ENCODE measurements around the gene FTSJ1.
"Not testable (repeated sequence)": the region's sequence is repeated elsewhere in the genome, so short reads cannot be mapped to it uniquely, and the experiment has no call there.

FTSJ1 gene

DNA sequence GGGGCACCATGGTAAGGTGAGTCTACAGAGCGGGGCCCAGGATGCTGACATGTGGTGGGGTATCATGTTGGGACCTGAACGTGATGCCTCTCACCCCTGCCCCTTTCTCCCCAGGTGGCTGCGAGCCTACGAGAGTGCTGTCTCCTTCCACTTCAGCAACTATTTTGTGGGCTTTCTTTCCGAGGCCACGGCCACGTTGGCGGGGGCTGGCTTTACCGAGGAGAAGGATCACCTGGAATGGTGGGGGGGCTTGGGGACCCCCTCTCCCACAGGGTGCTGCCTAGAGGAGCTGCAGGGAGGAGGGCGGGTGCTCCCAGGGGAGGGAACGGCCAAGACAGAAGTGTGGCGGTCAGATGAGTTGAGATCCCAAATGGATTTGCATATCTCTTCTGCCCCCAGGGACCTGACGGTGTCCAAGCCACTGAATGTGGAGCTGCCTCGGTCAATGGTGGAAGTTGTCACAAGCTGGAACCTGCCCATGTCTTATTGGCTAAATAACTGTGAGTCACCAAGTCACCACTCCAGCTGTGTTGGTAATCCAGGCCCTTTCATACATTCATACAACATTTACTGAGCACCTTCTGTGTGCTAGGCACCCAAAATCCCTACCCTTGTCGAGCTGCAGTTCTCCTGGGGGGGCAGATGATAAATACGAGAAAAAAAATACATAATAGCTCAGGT is 38.3 kb downstream of the FTSJ1 start:
- Histone ChIP-seq H3K27me3 (no peaks in the 10 kb centered on the region), H3K27ac (no peak overlapping the region), H3K4me1 (ENCODE audit: control insufficient read depth in 1 of 2, insufficient read depth in 1 of 2, low read depth in 1 of 2, low read length in 1 of 2) (peaks cover 4 to 5% of the 10 kb centered on the region in 2 experiments), H3K36me3 (no peaks in the 10 kb centered on the region), H3K9me3 (no peaks in the 10 kb centered on the region), H3K4me3 (ENCODE audit: low read depth in 1 of 2, low read length in 1 of 2) (no peak overlapping the region)
- TF ChIP-seq, protein P1, sequence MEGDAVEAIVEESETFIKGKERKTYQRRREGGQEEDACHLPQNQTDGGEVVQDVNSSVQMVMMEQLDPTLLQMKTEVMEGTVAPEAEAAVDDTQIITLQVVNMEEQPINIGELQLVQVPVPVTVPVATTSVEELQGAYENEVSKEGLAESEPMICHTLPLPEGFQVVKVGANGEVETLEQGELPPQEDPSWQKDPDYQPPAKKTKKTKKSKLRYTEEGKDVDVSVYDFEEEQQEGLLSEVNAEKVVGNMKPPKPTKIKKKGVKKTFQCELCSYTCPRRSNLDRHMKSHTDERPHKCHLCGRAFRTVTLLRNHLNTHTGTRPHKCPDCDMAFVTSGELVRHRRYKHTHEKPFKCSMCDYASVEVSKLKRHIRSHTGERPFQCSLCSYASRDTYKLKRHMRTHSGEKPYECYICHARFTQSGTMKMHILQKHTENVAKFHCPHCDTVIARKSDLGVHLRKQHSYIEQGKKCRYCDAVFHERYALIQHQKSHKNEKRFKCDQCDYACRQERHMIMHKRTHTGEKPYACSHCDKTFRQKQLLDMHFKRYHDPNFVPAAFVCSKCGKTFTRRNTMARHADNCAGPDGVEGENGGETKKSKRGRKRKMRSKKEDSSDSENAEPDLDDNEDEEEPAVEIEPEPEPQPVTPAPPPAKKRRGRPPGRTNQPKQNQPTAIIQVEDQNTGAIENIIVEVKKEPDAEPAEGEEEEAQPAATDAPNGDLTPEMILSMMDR (IDR thresholded peaks at IDR 0.05) = no peak

DNA sequence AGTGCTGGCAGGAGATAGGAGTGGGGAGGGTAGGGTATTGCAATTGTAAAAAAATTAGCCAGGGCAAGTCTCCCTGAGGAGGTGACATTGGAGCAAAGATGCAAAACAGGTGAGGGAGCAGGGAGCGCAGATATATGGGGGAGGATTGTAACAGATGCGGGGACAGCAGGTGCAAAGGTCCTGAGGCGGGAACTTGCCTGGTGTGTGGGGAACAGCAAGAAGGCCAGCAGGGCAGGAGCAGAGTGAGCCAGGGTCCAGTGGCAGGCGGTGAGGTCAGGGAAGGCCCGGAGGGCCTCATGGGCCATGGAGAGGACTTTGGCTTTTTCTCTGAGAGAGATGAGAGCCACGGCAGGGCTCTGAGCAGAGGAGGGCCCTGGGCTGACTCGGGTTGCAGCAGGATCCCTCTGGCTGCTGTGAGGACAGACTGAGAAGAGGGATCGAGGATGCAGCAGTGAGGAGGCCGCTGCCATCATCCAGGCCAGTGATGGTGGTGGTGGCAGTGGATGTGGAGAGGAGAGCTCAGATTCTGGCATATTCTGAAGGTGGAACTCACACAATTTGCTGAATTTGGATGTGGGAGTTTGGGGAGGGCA is 39.0 kb downstream of the FTSJ1 start:
- peaks cover 0 to 3% of the 10 kb centered on the region in 2 experiments for H3K4me1 ChIP-seq (ENCODE audit: control insufficient read depth in 1 of 2, insufficient read depth in 1 of 2, low read depth in 1 of 2, low read length in 1 of 2)
- TF ChIP-seq, protein P1 (IDR thresholded peaks at IDR 0.05) = no peak
- no peak overlapping the region for H3K4me3 ChIP-seq (ENCODE audit: low read depth in 1 of 2, low read length in 1 of 2)
- H3K27ac ChIP-seq = no peak overlapping the region
- H3K36me3 ChIP-seq = no peaks in the 10 kb centered on the region
- no peaks in the 10 kb centered on the region for H3K9me3 ChIP-seq
- H3K27me3 ChIP-seq = no peaks in the 10 kb centered on the region

DNA sequence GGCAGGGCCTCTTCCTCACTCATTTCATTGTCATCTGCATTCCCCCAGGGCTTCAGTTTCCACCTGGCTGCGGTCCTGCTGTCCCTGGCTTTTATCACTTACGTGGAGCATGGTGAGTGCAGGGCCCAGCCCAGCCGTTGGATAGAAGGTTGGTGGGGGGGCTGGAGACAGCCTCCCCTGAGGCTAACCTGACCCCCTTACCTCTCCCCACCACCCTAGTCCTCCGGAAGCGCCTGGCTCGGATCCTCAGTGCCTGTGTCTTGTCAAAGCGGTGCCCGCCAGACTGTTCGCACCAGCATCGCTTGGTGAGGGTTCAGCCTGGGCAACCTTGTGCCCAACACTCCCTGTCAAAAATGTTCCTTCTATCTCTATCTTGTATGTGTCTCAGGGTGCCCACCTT is 39.8 kb downstream of the FTSJ1 start:
- no peak overlapping the region for H3K4me3 ChIP-seq (ENCODE audit: low read depth in 1 of 2, low read length in 1 of 2)
- H3K9me3 ChIP-seq = no peaks in the 10 kb centered on the region
- peaks cover 0 to 9% of the 10 kb centered on the region in 2 experiments for H3K4me1 ChIP-seq (ENCODE audit: control insufficient read depth in 1 of 2, insufficient read depth in 1 of 2, low read depth in 1 of 2, low read length in 1 of 2)
- TF ChIP-seq, protein P1 (IDR thresholded peaks at IDR 0.05) = no peak
- no peak overlapping the region for H3K27ac ChIP-seq
- H3K36me3 ChIP-seq = no peaks in the 10 kb centered on the region
- H3K27me3 ChIP-seq = no peaks in the 10 kb centered on the region

DNA sequence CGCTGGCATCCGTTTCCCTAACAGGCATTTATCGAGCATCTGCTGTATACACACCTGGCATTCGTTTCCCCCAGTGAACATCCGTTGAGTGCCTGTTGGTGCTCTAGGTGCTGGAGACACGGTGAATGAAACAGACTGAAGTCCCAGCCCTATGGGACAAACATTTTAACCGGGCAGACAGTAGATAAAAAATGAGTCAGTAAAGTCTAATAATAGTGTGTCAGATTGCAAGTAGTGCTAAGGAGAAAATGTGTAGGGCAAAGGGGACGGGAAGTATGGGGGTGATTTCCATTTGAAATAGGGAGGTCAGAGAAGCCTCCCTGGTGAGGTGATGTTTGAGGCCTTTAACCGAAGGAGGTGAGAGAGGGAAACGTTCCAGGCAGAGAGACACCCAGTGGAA is 40.3 kb downstream of the FTSJ1 start:
- no peaks in the 10 kb centered on the region for H3K36me3 ChIP-seq
- H3K4me3 ChIP-seq (ENCODE audit: low read depth in 1 of 2, low read length in 1 of 2) = no peak overlapping the region
- no peaks in the 10 kb centered on the region for H3K9me3 ChIP-seq
- H3K27ac ChIP-seq = no peak overlapping the region
- peaks cover 0 to 13% of the 10 kb centered on the region in 2 experiments for H3K4me1 ChIP-seq (ENCODE audit: control insufficient read depth in 1 of 2, insufficient read depth in 1 of 2, low read depth in 1 of 2, low read length in 1 of 2)
- no peaks in the 10 kb centered on the region for H3K27me3 ChIP-seq
- TF ChIP-seq, protein P1 (IDR thresholded peaks at IDR 0.05) = no peak

DNA sequence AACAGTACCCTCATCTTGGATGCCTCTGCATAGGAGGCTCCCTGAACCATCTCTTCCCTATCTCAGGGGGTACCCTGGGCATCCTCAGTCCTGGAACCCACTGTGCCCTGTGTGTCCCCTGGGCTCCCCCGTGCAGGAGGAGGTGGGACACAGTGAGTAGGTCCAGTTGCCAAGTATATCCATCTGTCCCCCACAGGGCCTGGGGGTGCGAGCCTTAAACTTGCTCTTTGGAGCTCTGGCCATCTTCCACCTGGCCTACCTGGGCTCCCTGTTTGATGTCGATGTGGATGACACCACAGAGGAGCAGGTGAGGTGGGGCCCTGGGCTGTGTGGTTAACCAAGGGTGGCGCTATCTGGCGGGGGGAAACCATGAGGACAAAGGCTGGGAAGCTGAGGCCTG is 41.0 kb downstream of the FTSJ1 start:
- TF ChIP-seq, protein P1 (IDR thresholded peaks at IDR 0.05) = no peak

DNA sequence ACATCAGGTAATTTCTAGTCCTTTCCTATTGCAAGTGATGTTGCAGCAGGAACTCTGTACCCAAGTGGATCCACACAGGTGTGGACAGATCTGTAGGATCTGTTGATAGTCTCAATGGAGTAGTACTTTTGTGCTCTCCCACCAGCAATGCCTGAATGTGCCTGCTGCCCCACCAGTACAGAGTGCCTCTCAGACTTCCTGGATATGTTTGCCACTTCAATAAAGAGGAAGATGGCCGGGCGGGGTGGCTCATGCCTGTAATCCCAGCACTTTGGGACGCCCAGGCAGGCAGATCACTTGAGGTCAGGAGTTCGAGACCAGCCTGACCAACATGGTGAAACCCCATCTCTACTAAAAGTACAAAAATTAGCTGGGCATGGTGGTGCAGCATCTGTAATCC is 43.5 kb downstream of the FTSJ1 start:
- not testable (repeated sequence) for H3K27me3 ChIP-seq; H3K4me3 ChIP-seq (ENCODE audit: low read depth in 1 of 2, low read length in 1 of 2); H3K9me3 ChIP-seq; H3K36me3 ChIP-seq
- H3K4me1 ChIP-seq (ENCODE audit: control insufficient read depth in 1 of 2, insufficient read depth in 1 of 2, low read depth in 1 of 2, low read length in 1 of 2) = peaks cover 5 to 21% of the 10 kb centered on the region in 2 experiments
- H3K27ac ChIP-seq = peak overlapping the region; percentile 45

More for the DNA sequence above, 41.0 kb downstream of the FTSJ1 start:
- Histone ChIP-seq H3K4me1 (ENCODE audit: control insufficient read depth in 1 of 2, insufficient read depth in 1 of 2, low read depth in 1 of 2, low read length in 1 of 2) (peaks cover 0 to 16% of the 10 kb centered on the region in 2 experiments), H3K27ac (no peak overlapping the region), H3K9me3 (no peaks in the 10 kb centered on the region), H3K4me3 (ENCODE audit: low read depth in 1 of 2, low read length in 1 of 2) (no peak overlapping the region), H3K36me3 (no peaks in the 10 kb centered on the region), H3K27me3 (no peaks in the 10 kb centered on the region)
